Parathyroid adenoma (tissue), 2 donors: Measurements from ENCODE around the gene RBM33.

Experiments used
- H2AFZ ChIP-seq: fragments of 300-600 bp; sonication (generic); one replicate; pipeline ENCODE4 v1.7.0; 2017; ENCODE audit warnings: antibody characterized with exemption, mild to moderate bottlenecking
- H3K27ac ChIP-seq: fragments of 300-600 bp; sonication (generic); one replicate; pipeline ENCODE4 v1.7.0; 2017
- H3K27me3 ChIP-seq: fragments of 300-600 bp; sonication (generic); one replicate; pipeline ENCODE4 v1.7.0; 2017; ENCODE audit warnings: low read length; ENCODE audit not compliant: control insufficient read depth, insufficient read depth
- H3K36me3 ChIP-seq: fragments of 300-600 bp; sonication (generic); one replicate; pipeline ENCODE4 v1.7.0; 2017; ENCODE audit warnings: low read length; ENCODE audit not compliant: control insufficient read depth, insufficient read depth
- H3K4me1 ChIP-seq: fragments of 300-600 bp; sonication (generic); one replicate; pipeline ENCODE4 v1.7.0; 2017; ENCODE audit warnings: control low read depth
- H3K4me2 ChIP-seq: fragments of 300-600 bp; sonication (generic); one replicate; pipeline ENCODE4 v1.7.0; 2017; ENCODE audit warnings: low read length
- H3K4me3 ChIP-seq: fragments of 300-600 bp; sonication (generic); one replicate; pipeline ENCODE4 v1.7.0; 2017; ENCODE audit warnings: low read depth, low read length
- H3K79me2 ChIP-seq: fragments of 300-600 bp; sonication (generic); one replicate; pipeline ENCODE4 v1.7.0; 2017; ENCODE audit warnings: control low read depth
- H3K9ac ChIP-seq: fragments of 300-600 bp; sonication (generic); one replicate; pipeline ENCODE4 v1.7.0; 2017; ENCODE audit warnings: mild to moderate bottlenecking
- H3K9me3 ChIP-seq: fragments of 300-600 bp; sonication (generic); one replicate; pipeline ENCODE4 v1.7.0; 2017; ENCODE audit warnings: low read length; ENCODE audit not compliant: control insufficient read depth
- TF ChIP-seq, protein P1 (sequence below): fragments of 300-600 bp; sonication (generic); IDR thresholded peaks from one replicate; pipeline ENCODE4 v1.7.0; 2017; ENCODE audit warnings: antibody characterized with exemption, mild to moderate bottlenecking
- donor health status: primary hyperparathyroidism.

Gene RBM33

DNA sequence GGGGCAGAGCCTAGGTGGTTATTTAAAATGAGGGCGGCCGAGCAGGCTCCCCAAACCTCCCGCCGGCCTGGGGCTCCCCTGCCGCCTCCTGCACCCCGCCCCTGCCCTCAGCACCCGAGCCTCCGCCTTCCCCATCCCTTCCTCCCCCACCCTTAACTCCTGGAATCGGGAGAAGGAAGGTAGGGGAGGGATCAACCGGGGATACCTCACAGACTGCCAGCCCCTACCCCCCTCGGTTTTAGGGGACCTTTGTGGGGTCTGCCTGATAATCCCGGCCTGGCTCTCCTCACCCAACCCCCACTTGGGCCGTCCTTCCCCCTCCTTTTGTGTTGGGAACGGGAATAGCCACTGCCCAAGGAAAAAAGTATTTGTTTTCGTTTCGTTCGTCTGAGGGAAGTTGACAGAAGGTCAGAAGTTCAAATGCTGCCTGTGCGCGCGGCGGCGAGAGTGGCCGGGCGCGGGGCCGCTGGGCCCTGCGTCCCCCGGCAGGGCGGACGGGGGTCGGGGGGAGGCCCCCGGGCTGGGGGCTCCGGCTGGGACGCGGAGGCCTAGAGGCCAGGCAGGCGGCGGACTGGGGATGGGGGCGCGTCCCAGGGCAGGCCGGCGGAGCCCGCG, 165.0 kb downstream of the RBM33 start:
- no peaks in the 10 kb centered on the region for H3K9me3 ChIP-seq
- TF ChIP-seq, protein P1, sequence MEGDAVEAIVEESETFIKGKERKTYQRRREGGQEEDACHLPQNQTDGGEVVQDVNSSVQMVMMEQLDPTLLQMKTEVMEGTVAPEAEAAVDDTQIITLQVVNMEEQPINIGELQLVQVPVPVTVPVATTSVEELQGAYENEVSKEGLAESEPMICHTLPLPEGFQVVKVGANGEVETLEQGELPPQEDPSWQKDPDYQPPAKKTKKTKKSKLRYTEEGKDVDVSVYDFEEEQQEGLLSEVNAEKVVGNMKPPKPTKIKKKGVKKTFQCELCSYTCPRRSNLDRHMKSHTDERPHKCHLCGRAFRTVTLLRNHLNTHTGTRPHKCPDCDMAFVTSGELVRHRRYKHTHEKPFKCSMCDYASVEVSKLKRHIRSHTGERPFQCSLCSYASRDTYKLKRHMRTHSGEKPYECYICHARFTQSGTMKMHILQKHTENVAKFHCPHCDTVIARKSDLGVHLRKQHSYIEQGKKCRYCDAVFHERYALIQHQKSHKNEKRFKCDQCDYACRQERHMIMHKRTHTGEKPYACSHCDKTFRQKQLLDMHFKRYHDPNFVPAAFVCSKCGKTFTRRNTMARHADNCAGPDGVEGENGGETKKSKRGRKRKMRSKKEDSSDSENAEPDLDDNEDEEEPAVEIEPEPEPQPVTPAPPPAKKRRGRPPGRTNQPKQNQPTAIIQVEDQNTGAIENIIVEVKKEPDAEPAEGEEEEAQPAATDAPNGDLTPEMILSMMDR: no peak
- no peak overlapping the region for H3K4me2 ChIP-seq
- H3K27ac ChIP-seq: no peak overlapping the region
- H3K36me3 ChIP-seq: no peaks in the 10 kb centered on the region
- H3K9ac ChIP-seq: no peak overlapping the region
- H2AFZ ChIP-seq: no peak overlapping the region
- peaks cover 3% of the 10 kb centered on the region for H3K4me1 ChIP-seq
- no peak overlapping the region for H3K4me3 ChIP-seq
- no peaks in the 10 kb centered on the region for H3K79me2 ChIP-seq
- H3K27me3 ChIP-seq: peaks cover 7% of the 10 kb centered on the region

DNA sequence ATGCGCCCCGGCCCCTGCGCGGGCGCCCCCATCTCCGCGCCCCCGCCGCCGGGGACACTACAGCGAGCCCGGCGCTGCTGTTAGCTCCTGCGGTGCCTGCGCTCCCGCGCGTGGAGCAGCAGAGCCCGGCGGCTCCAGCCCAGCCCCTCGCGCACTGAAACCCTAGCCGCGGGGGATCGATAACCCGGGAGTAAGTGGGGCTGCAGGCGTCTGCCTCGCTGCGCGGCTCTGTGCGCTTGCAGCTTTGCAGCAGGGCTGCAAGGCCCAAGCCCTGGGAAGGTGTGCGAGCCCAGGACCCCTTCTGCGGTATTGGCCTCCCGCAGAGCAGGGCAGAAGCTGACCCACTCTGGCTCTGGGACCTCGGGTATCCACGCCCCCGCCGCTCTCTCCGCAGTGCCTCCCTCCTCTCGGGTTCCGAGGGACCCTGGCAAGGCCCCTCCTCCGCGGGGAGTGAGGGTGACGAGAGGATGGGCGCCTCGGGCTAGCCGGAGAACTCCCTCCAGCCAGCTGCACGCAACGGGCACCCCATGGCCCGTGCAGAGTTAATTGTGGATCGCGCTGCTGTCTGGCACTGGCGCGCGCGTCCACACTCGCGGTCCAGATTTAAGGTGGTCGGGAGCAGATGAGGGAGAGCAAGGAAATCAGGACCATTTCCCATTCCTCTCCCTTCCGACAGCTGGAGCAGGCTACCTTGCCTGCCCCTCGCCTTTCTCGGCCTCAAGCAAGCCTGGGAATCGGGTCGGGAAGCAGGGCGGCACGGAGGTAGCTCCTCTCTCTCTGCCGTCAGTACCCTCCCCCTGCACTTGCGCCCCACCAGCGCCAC, 165.7 kb downstream of the RBM33 start:
- no peak overlapping the region for H3K27ac ChIP-seq
- no peaks in the 10 kb centered on the region for H3K79me2 ChIP-seq
- no peaks in the 10 kb centered on the region for H3K4me1 ChIP-seq
- no peaks in the 10 kb centered on the region for H3K36me3 ChIP-seq
- H3K9ac ChIP-seq: no peak overlapping the region
- H3K4me3 ChIP-seq: no peak overlapping the region
- H3K9me3 ChIP-seq: no peaks in the 10 kb centered on the region
- H3K4me2 ChIP-seq: no peak overlapping the region
- peaks cover 7% of the 10 kb centered on the region for H3K27me3 ChIP-seq
- H2AFZ ChIP-seq: no peak overlapping the region
- TF ChIP-seq, protein P1: no peak

DNA sequence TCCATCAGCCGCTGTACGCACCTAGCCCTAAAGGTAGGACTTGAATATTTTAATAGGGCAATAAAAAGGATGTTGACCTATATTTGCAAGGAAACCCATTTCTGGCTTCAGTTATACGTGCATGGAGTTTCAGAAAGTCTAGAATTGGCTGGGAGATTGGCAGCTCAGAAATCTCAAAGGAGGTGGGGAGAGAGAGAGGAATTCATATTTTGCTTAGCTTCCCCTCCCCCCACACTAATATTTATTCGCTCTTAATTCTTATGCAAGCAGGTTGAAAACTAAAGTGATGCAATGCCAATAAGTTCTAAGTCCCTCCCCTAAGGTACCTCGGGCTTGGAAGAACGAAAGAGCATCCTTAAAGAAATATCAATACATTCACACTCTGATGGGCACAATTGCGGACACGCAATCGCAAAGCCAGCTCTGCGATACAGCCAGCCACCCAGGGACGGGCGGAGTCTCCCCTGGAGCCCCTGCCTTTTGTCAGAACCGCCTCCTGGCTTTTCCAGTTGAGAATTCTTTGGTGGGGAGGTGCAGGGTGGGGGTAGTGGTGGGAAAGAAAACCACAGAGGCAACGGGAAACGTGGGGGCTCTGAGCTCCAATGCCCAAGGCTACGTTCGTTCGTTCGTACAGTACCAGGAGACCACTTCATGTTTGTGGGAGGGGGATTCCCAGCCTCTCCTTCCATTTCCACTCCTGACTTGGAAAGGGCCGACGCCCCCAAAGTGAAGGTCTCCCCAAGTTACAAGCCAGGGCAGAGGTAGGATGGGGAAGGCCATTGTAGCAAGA, 166.5 kb downstream of the RBM33 start:
- Histone ChIP-seq H3K4me2 (no peak overlapping the region), H3K9me3 (no peaks in the 10 kb centered on the region), H2AFZ (no peak overlapping the region), H3K9ac (no peak overlapping the region), H3K4me1 (no peaks in the 10 kb centered on the region), H3K36me3 (no peaks in the 10 kb centered on the region), H3K27me3 (peaks cover 7% of the 10 kb centered on the region), H3K79me2 (no peaks in the 10 kb centered on the region), H3K27ac (no peak overlapping the region), H3K4me3 (no peak overlapping the region)
- TF ChIP-seq, protein P1: no peak

DNA sequence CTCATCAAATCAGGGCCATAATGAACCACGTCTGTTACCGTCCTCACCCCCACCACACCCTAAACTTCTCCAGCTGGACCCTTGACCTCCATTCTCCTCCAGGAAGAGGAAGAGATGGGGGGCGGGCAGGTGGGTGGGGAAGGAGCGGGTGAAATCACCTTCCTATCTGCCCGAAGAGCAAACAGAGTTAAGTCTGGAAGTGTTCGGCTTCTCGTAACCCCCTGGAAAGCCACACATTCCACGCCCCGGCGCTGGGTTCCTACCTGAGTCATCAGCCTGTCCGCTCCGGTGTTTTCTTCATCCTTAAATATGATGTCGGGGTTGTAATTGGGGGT, 167.1 kb downstream of the RBM33 start:
- no peak overlapping the region for H3K9ac ChIP-seq
- H3K27ac ChIP-seq: no peak overlapping the region
- no peak overlapping the region for H3K4me3 ChIP-seq
- H3K36me3 ChIP-seq: no peaks in the 10 kb centered on the region
- no peak overlapping the region for H3K4me2 ChIP-seq
- H3K9me3 ChIP-seq: no peaks in the 10 kb centered on the region
- H2AFZ ChIP-seq: no peak overlapping the region
- H3K4me1 ChIP-seq: no peaks in the 10 kb centered on the region
- TF ChIP-seq, protein P1: no peak
- H3K79me2 ChIP-seq: no peaks in the 10 kb centered on the region
- peaks cover 7% of the 10 kb centered on the region for H3K27me3 ChIP-seq
